ENCODE data around the gene SIRT2.
"Not testable (repeated sequence)": the region's sequence is repeated elsewhere in the genome, so short reads cannot be mapped to it uniquely, and the experiment has no call there.

Gene SIRT2

DNA sequence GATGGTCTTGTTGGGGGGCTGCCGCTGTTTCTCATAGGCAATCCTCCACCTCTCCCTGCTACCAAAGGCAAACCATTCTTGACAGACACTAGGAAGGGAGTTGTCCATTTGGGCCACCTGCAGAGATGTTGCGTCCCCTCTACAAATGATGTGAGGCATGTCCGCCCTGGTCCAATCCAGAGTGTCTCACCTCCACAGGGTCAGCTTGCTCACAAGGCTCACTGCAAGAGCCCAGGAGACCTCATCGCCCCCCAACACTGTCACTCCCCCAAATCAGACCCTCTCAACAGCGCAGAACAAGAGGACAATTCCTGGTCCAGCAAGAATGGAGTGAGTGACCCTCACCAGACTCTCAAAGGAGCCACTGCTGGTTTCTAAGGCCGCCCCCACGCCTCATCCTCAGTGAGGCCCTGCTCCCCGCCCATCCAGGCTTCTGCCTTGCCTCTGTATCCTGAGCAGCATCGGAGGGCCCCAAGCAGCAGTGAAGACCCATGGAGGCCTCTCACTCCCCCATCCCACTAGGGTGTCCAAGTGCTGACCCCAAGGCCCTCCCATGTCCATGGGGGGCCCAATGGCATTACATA is 56.2 kb downstream of the SIRT2 start:
- no peak for DNase-seq

DNA sequence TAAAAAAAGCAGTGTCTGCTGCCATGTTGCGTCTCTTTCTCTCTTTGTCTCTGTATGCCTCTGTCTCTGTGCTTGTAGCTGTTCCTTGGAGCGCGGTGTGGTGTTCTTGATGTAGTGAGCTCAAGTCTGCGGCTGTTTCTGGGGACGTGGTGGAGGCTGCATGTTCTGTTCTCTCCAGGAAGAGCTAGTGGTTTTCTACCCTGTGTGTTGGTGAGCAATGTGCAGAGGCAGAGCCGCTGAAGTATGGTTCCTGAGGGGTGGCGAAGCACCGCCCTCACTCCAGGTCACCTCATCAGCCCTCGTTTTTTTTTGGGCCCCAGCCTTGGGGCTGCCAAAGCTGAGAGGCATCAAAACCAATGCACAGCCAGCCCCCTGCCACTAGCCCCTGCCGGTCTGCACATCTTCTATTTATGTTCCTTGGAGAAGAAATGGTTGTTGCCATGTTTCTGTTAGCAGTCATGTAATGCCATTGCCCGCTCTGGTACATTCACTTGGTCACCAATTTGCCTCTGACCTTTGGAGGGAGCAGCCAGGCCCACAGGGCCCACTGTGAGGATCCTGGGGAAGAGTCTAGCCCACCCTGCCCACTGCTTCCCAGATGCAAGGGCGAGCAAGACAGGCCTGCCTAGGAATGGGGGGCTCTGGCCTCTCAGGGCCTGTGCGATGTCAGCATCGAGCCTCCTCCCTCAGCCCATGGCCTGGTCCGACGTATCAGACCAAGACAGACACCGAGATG is 56.8 kb downstream of the SIRT2 start:
- DNase-seq: no peak

GRCh38 chr19:38841787-38842438 is 57.5 kb downstream of the SIRT2 start:
- DNase-seq: no peak

DNA sequence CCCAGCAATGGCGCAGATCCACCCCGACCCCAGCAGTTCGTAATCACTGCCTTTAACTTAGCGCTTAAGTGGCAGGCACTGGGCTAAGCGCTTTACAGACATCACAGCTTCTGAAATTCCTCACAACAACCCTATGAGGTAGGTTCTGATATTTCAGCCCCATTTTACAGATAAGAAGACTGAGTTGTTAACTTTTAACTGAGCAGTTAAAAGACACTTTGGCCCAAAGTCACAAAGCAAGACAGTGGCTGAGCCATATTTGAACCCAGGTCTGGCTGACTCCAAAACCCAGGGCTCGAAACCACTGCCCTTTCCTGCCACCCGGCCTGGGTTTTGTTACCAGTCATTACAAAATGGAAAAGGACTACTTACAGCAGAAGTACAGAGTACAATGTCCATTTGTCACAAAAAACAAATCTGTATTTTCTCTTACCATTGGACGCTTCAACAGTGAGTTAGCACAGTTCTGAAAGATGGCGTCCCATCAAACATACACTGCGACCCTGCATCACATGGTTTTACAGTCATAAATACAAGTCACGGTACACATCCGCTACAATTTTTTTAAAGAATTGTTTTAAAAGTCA is 58.1 kb downstream of the SIRT2 start:
- no peak for DNase-seq

- no peak for DNase-seq
These were observed 58.8 kb downstream of the SIRT2 start for GRCh38 chr19:38840583-38840968.

- DNase-seq: no peak
These were observed 59.4 kb downstream of the SIRT2 start for GRCh38 chr19:38839816-38840582.

GRCh38 chr19:38838986-38839761 is 60.2 kb downstream of the SIRT2 start:
- DNase-seq: no peak

DNA sequence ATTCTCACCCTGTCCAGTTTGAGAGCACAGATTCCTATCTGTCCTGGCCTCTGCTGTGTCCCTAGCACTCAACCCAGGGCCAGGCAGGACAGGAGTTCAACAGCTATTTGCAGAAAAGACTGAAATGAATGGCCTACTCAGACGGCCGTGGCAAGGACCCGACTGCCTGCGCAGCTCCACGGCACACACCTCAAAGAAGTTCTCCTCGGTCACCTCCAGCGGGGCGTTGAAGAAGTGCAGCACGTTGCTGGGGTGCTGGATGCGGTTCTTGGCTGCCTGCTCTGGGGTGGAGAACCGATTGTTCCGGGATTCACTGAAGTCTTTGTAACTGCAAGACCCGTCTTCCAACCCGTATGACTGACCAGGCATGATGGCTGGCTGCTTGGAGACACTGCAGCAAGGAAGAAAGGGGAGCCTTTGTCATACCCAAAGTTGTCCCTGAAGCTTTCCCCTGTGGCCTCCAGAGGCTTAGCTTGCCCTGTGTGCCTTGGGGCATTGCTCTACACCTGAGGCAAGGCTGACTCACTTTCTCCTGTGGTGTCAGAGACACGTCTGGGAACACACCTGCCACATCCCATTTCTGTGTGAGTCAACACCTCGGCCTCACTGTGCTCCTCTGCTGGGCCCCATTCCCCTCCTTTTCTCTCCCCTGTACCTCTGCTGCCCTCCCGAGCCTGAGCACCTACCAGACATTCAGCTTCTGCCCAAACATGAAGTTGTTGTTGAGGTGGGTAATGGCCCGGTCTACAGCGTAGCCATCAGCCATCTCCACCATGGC is 61.0 kb downstream of the SIRT2 start:
- DNase-seq: no peak

GRCh38 chr19:38837656-38838121 is 61.7 kb downstream of the SIRT2 start:
- no peak for DNase-seq

DNA sequence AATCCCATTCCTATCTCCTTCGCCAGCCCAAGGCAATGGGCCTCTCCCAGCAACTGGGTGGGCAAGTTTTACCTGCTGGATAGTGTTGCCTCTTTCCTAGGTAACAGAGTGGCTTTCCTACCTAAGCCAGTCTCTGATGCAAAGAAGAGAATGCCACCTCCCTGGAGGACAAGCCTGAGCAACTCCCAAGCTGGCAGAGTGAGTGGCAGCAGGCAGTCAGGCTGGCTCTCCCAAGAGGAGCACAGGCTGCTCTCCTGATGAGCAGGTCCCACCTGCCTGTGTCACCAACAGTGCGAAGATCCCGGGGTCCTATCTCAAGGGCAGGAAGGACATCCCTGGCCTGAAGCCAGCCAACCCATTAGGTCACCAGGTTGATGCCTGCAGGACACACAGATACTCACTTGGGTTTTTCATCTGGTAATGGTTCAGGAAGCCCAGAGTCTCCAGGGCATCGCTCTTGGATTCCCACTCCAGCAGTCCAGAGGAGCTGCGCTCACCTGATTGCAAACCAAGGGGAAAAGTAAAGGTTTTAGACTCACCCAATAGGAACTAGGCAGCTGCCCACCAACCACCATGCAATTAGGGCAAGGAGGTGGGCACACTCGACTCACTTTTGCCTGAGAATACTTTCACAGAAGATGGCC is 62.3 kb downstream of the SIRT2 start:
- DNase-seq: no peak

- DNase-seq: no peak
These were observed 63.0 kb downstream of the SIRT2 start for GRCh38 chr19:38836159-38836982.

- DNase-seq: no peak
These were observed 64.8 kb downstream of the SIRT2 start for GRCh38 chr19:38834590-38834989.

DNA sequence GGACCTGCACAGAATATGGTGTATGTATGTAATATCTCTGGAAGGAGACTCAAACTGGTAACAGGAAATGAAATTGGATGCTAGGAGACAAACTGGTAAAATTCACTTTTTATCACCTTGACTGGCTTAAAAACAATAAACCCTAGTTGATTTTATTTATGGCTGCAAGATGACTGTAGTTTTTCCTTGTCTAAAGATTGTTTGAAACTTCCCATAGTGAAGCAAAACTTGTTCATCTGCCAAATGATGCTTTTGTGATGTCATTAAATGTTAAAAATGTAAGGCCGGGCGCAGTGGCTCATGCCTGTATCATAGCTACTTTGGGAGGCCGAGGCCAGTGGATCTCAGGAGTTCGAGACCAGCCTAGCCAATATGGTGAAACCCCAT is 65.3 kb downstream of the SIRT2 start:
- no peak for DNase-seq

GRCh38 chr19:38833092-38833425 is 66.4 kb downstream of the SIRT2 start:
- no peak for DNase-seq

DNA sequence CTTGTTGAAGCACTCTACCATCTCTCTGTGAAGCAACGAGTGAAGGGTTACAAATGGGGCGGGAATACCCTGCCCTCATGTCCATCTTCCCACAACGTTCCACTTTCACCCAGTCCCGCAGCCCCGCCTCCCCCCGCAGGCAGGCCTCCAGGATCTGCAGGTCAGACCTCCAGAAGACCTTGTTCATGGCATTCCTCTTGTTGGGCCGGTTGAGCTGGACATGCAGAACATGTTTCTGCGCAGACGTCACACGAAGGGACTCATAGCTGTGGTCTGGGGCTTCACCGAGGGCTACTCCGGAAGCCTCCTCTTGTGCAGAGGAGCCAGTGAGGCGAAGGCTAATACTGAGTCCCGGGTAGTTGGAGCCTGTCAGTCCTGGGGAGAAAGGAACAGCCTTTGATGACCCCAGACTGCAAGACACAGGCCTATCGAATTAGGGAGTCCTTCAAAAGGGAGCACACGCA is 68.2 kb downstream of the SIRT2 start:
- DNase-seq: peak; percentile 91

DNA sequence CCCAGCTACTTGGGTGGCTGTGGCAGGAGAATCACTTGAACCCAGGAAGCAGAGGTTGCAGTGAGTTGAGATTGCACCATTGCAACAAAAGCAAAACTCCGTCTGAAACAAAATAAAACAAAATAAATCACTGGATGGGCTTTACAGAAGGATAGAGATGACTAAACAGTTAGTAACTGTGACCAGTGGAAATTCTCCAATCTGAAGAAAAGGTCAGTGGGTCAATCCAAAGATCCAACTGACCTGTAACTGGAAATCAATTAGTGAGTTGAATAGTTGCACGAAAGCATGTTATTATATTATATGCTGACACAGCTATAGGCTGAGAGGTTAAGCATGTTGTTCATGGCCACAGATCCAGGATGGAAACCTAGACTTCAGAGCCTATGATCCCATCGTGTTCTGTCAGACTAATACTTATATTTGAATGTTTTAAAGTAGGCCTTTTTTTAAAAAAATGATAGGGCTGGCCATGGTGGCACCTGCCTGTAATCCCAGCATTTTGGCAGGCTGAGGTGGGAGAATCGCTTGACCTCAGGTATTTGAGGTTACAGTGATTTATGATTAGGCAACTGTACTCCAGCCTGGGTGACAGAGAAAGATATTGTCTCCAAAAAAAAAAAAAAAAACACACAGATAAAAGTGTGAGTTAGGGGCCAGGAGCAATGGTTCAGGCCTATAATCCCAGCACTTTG is 69.2 kb downstream of the SIRT2 start:
- no peak for DNase-seq

DNA sequence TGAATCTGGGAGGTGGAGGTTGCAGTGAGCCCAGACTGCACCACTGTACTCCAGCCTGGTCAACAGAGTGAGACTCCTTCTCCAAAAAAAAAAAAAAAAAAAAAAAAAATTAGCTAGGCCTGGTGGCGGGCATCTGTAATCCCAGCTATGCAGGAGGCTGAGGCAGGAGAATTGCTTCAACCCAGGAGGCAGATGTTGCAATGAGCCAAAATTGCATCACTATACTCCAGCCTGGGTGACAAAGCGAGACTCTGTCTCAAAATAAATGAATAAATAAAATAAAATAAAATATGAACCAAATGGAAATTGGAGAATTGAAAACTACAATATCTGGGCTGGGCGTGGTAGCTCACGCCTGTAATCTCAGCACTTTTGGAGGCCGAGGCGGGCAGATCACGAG is 70.2 kb downstream of the SIRT2 start:
- not testable (repeated sequence) for DNase-seq
